Pulmonary artery endothelial cell (primary cell): ENCODE results near the gene NRM. TPM values are rescaled to one million over a fixed set of nuclear protein-coding genes. Genes with fewer than 3 reads are reported as not detected.
"Not testable (repeated sequence)": the region's sequence is repeated elsewhere in the genome, so short reads cannot be mapped to it uniquely, and the experiment has no call there.

ENCODE experiments used
- DNase-seq: peaks from one replicate; pipeline ENCODE4 v3.0.0-alpha.2; 2011; ENCODE audit warnings: low read depth, low spot score
- total RNA-seq: library from RNA; depleted of rRNA; stranded (reverse); fragments of >200 nt; gene quantifications from 2 replicates; pipeline ENCODE4 v1.2.3, GENCODE V29; 2014

NRM gene
- 2.4 and 2.5 TPM in 2 replicates for total RNA-seq

GRCh38 chr6:30690403-30691207 is at the start of gene NRM:
TSS of gene NRM (minus strand) at chr6:30690984. CDS start at chr6:30690974, 10 bp downstream.
- no peak for DNase-seq

GRCh38 chr6:30740540-30740870 is 49.7 kb upstream of the NRM start:
- DNase-seq: no peak

- DNase-seq: no peak
Observed at GRCh38 chr6:30738532-30738931, 47.7 kb upstream of the NRM start.

- no peak for DNase-seq
Observed at GRCh38 chr6:30735668-30736314, 45.0 kb upstream of the NRM start.

GRCh38 chr6:30732237-30732943 is 41.6 kb upstream of the NRM start:
- no peak for DNase-seq

GRCh38 chr6:30730601-30731435 is 40.0 kb upstream of the NRM start:
- DNase-seq: no peak

- DNase-seq: no peak
Observed at GRCh38 chr6:30727920-30728553, 37.3 kb upstream of the NRM start.

GRCh38 chr6:30726506-30727413 is 36.0 kb upstream of the NRM start:
- DNase-seq: no peak

GRCh38 chr6:30725713-30726505 is 35.1 kb upstream of the NRM start:
- DNase-seq: no peak

GRCh38 chr6:30724906-30725667 is 34.3 kb upstream of the NRM start:
- DNase-seq: no peak

GRCh38 chr6:30723843-30724741 is 33.3 kb upstream of the NRM start:
- not testable (repeated sequence) for DNase-seq

GRCh38 chr6:30723159-30723842 is 32.5 kb upstream of the NRM start:
- not testable (repeated sequence) for DNase-seq

- no peak for DNase-seq
Observed at GRCh38 chr6:30722280-30723112, 31.7 kb upstream of the NRM start.

- not testable (repeated sequence) for DNase-seq
Observed at GRCh38 chr6:30722025-30722279, 31.2 kb upstream of the NRM start.

GRCh38 chr6:30721198-30722024 is 30.6 kb upstream of the NRM start:
- peak; percentile 69 for DNase-seq
